H9 (cell line): ENCODE data around the gene PPP1R13B. TPM values are rescaled to one million over a fixed set of nuclear protein-coding genes. Genes with fewer than 3 reads are reported as not detected.

Experiments
- DNase-seq: peaks from one replicate; pipeline ENCODE4 v3.0.0-alpha.2; 2017
- H2AFZ ChIP-seq: one replicate; pipeline ENCODE4 v1.6.1; 2013; ENCODE audit warnings: mild to moderate bottlenecking, low read length, control low read depth, moderate library complexity
- H2AK5ac ChIP-seq: 2 replicates; pipeline ENCODE4 v1.6.1; 2013; ENCODE audit warnings: low read length, control low read depth, mixed read lengths; ENCODE audit not compliant: insufficient read length
- H2BK120ac ChIP-seq: one replicate; pipeline ENCODE4 v1.6.1; 2013; ENCODE audit warnings: low read depth, mild to moderate bottlenecking, low read length, control low read depth, inconsistent platforms; ENCODE audit not compliant: poor library complexity, severe bottlenecking
- H2BK12ac ChIP-seq: 2 replicates; pipeline ENCODE4 v1.6.1; 2013; ENCODE audit warnings: low read length, control low read depth, mixed read lengths, low read depth; ENCODE audit not compliant: insufficient read length
- H2BK15ac ChIP-seq: 2 replicates; pipeline ENCODE4 v1.6.1; 2013; ENCODE audit warnings: low read depth, low read length, control low read depth
- H2BK20ac ChIP-seq: one replicate; pipeline ENCODE4 v1.6.1; 2013; ENCODE audit warnings: low read depth, mild to moderate bottlenecking, low read length, control low read depth, inconsistent platforms; ENCODE audit not compliant: poor library complexity, severe bottlenecking
- H2BK5ac ChIP-seq: 2 replicates; pipeline ENCODE4 v1.6.1; 2013; ENCODE audit warnings: low read length, control low read depth, mixed read lengths; ENCODE audit not compliant: insufficient read length
- H3K14ac ChIP-seq: 2 replicates; pipeline ENCODE4 v1.6.1; 2013; ENCODE audit warnings: low read length, control low read depth; ENCODE audit not compliant: insufficient read depth
- H3K18ac ChIP-seq: 2 replicates; pipeline ENCODE4 v1.6.1; 2013; ENCODE audit warnings: low read depth, mild to moderate bottlenecking, mixed read lengths, low read length, control low read depth; ENCODE audit not compliant: insufficient read length
- H3K23ac ChIP-seq: 2 replicates; pipeline ENCODE4 v1.6.1; 2013; ENCODE audit warnings: low read length, control low read depth, mixed read lengths, low read depth; ENCODE audit not compliant: insufficient read length
- H3K23me2 ChIP-seq: 2 replicates; pipeline ENCODE4 v1.6.1; 2013; ENCODE audit warnings: low read depth, mild to moderate bottlenecking, mixed read lengths, low read length, control low read depth; ENCODE audit not compliant: insufficient read length, poor library complexity, severe bottlenecking
- H3K27ac ChIP-seq: 2 replicates; pipeline ENCODE4 v1.5.1; 2013; ENCODE audit warnings: low read length, control low read depth, mixed read lengths, low read depth; ENCODE audit not compliant: insufficient read length
- H3K27me3 ChIP-seq: 2 replicates; pipeline ENCODE4 v1.6.1; 2013; ENCODE audit warnings: low read length, control low read depth, inconsistent platforms; ENCODE audit not compliant: insufficient read depth
- H3K4ac ChIP-seq: 2 replicates; pipeline ENCODE4 v1.6.1; 2013; ENCODE audit warnings: low read depth, mild to moderate bottlenecking, control low read depth, inconsistent platforms, low read length, moderate library complexity
- H3K4me1 ChIP-seq: 2 replicates; pipeline ENCODE4 v1.6.1; 2013; ENCODE audit warnings: low read length, control low read depth, inconsistent platforms; ENCODE audit not compliant: insufficient read depth
- H3K4me2 ChIP-seq: 2 replicates; pipeline ENCODE4 v1.6.1; 2013; ENCODE audit warnings: low read length, control low read depth, mixed read lengths; ENCODE audit not compliant: insufficient read length, insufficient read depth
- H3K56ac ChIP-seq: 2 replicates; pipeline ENCODE4 v1.6.1; 2013; ENCODE audit warnings: low read depth, mild to moderate bottlenecking, mixed read lengths, low read length, control low read depth; ENCODE audit not compliant: insufficient read length
- H3K79me1 ChIP-seq: 2 replicates; pipeline ENCODE4 v1.6.1; 2013; ENCODE audit warnings: low read depth, mild to moderate bottlenecking, moderate library complexity, low read length, control low read depth, inconsistent platforms; ENCODE audit not compliant: insufficient read depth, poor library complexity, severe bottlenecking
- H3K79me2 ChIP-seq: 2 replicates; pipeline ENCODE4 v1.6.1; 2013; ENCODE audit warnings: low read length, control low read depth, inconsistent platforms; ENCODE audit not compliant: insufficient read depth
- H3K9ac ChIP-seq: 2 replicates; pipeline ENCODE4 v1.6.1; 2013; ENCODE audit warnings: low read length, control low read depth, mixed read lengths; ENCODE audit not compliant: insufficient read length; ENCODE audit errors: extremely low read depth
- H3K9me3 ChIP-seq: one replicate; pipeline ENCODE4 v1.6.1; 2013; ENCODE audit warnings: low read depth, low read length, inconsistent platforms; ENCODE audit not compliant: control insufficient read depth
- H3T11ph ChIP-seq: one replicate; pipeline ENCODE4 v1.6.1; 2013; ENCODE audit warnings: mild to moderate bottlenecking, low read length, control low read depth, inconsistent platforms
- H4K20me1 ChIP-seq: one replicate; pipeline ENCODE4 v1.6.1; 2013; ENCODE audit not compliant: control insufficient read depth, insufficient read length, insufficient read depth
- H4K5ac ChIP-seq: 2 replicates; pipeline ENCODE4 v1.6.1; 2013; ENCODE audit warnings: low read depth, mild to moderate bottlenecking, mixed read lengths, low read length, control low read depth; ENCODE audit not compliant: insufficient read length
- H4K8ac ChIP-seq: replicated peaks from 2 replicates; pipeline ENCODE4 v1.6.1; 2013; ENCODE audit warnings: low read length, control low read depth, mixed read lengths, low read depth; ENCODE audit not compliant: insufficient read length
- H4K91ac ChIP-seq: 2 replicates; pipeline ENCODE4 v1.6.1; 2013; ENCODE audit warnings: low read depth, mild to moderate bottlenecking, moderate library complexity, mixed read lengths, low read length, control low read depth; ENCODE audit not compliant: insufficient read length
- H3K27ac Mint-ChIP-seq, 3 experiments: 2 replicates in 2 of 3; 3 replicates in 1 of 3; pipeline ENCODE4 v1.8.0; 2020 to 2021; ENCODE audit warnings: mixed read lengths in 3 of 3, mild to moderate bottlenecking in 1 of 3, moderate library complexity in 1 of 3
- H3K27me3 Mint-ChIP-seq: 2 replicates; pipeline ENCODE4 v1.8.0; 2021; ENCODE audit warnings: low read depth, mild to moderate bottlenecking, moderate library complexity, mixed read lengths
- H3K36me3 Mint-ChIP-seq, 3 experiments: 2 replicates in 2 of 3; 3 replicates in 1 of 3; pipeline ENCODE4 v1.8.0; 2020 to 2021; ENCODE audit warnings: low read depth in 3 of 3, mixed read lengths in 3 of 3; ENCODE audit not compliant: insufficient read depth in 1 of 3
- H3K4me1 Mint-ChIP-seq, 2 experiments: 2 replicates each; pipeline ENCODE4 v1.8.0; 2020; ENCODE audit warnings: mixed read lengths in 2 of 2
- H3K4me3 Mint-ChIP-seq, 2 experiments: 2 replicates in 1 of 2; 3 replicates in 1 of 2; pipeline ENCODE4 v1.8.0; 2020 to 2021; ENCODE audit warnings: mild to moderate bottlenecking in 2 of 2, mixed read lengths in 2 of 2, moderate library complexity in 1 of 2
- H3K9me3 Mint-ChIP-seq, 2 experiments: 2 replicates in 1 of 2; 3 replicates in 1 of 2; pipeline ENCODE4 v1.8.0; 2020; ENCODE audit warnings: mild to moderate bottlenecking in 2 of 2, mixed read lengths in 2 of 2, moderate library complexity in 1 of 2
- CTCF ChIP-seq: fragments of 200-600 bp; sonication (generic); conservative IDR thresholded peaks from 3 replicates; pipeline ENCODE4 v1.8.0; 2021; ENCODE audit warnings: antibody characterized with exemption, mild to moderate bottlenecking
- WGBS: extraction: QIAGEN DNeasy Blood & Tissue Kit; methylation state at CpG from one replicate; pipeline ENCODE4 v1.1.7; 2013; ENCODE audit warnings: missing lambda C conversion rate, low lambda C conversion rate, mixed read lengths; ENCODE audit not compliant: insufficient read length; ENCODE audit errors: extremely low coverage; 5-methylcytosine and 5-hydroxymethylcytosine counted together
- total RNA-seq: library from RNA; stranded (reverse); gene quantifications from 2 replicates; pipeline ENCODE4 v1.2.1, GENCODE V29; 2021

PPP1R13B gene
- total RNA-seq, 1 experiment from 2014 or later: 6.0 TPM

- Histone ChIP-seq H3K23me2 (no peaks in the 10 kb centered on the region), H3K4me2 (no peak overlapping the region), H2AFZ (no peak overlapping the region), H3K18ac (no peak overlapping the region), H4K91ac (no peak overlapping the region), H2BK20ac (no peak overlapping the region), H2BK120ac (no peak overlapping the region), H3K27ac (no peak overlapping the region), H2BK15ac (no peak overlapping the region), H2AK5ac (no peak overlapping the region), H2BK5ac (no peak overlapping the region), H3T11ph (no peak overlapping the region), H3K9me3 (no peaks in the 10 kb centered on the region), H3K27me3 (no peaks in the 10 kb centered on the region), H4K5ac (no peak overlapping the region), H3K79me2 (0 out of 2 replicates have a peak, but pooled peaks cover 2% of the 10 kb centered on the region), H3K4me1 (no peaks in the 10 kb centered on the region), H3K23ac (no peak overlapping the region), H3K14ac (no peak overlapping the region), H3K4ac (no peak overlapping the region), H3K9ac (no peak overlapping the region), H3K56ac (no peak overlapping the region), H4K20me1 (no peaks in the 10 kb centered on the region), H2BK12ac (no peak overlapping the region), H3K79me1 (no peaks in the 10 kb centered on the region), H4K8ac (no peak overlapping the region)
- Mint-ChIP-seq H3K4me1 (no peaks in the 10 kb centered on the region; a peak in 2 of 4 replicates), H3K27ac (no peak overlapping the region), H3K9me3 (no peaks in the 10 kb centered on the region), H3K36me3 (peaks cover 17 to 77% (median 69%) of the 10 kb centered on the region in 3 experiments; a peak in 6 of 7 replicates), H3K27me3 (no peaks in the 10 kb centered on the region), H3K4me3 (no peak overlapping the region)
- WGBS: no CpG with 5 or more reads among the region's 6 CpGs
- TF ChIP-seq CTCF: no peak
- no peak for DNase-seq
These were observed 162.9 kb downstream of the PPP1R13B start for GRCh38 chr14:103684471-103684870.

Other genes with a start within 250 kb of the PPP1R13B start
- gene KLC1, start 218.4 kb downstream of the PPP1R13B start, total RNA-seq: 135 and 143 TPM in 2 replicates
- 42.6 and 45.3 TPM in 2 replicates for gene XRCC3, start 132.1 kb downstream of the PPP1R13B start, total RNA-seq
- gene ZFYVE21, start 131.8 kb downstream of the PPP1R13B start, total RNA-seq: 49.7 and 50.5 TPM in 2 replicates
- not detected in 2 replicates for gene TDRD9, start 80.9 kb upstream of the PPP1R13B start, total RNA-seq
- not detected in 2 replicates for gene RD3L, start 95.0 kb upstream of the PPP1R13B start, total RNA-seq
- 0.24 and 0.33 TPM in 2 replicates for gene ASPG, start 238.1 kb upstream of the PPP1R13B start, total RNA-seq